H1 (cell line): ENCODE results near the gene PLEKHM3. TPM values are rescaled to one million over a fixed set of nuclear protein-coding genes. Genes with fewer than 3 reads are reported as not detected.

Experiments used
- CTCF ChIA-PET: fragments of 300-600 bp; sonication (Branson Sonifier 250); formaldehyde crosslinking; loops from one replicate; lab custom pipeline; 2021; ENCODE audit not compliant: partially characterized antibody; lab: Charles Lee
- POLR2A ChIA-PET: fragments of 300-600 bp; sonication (Branson Sonifier 250); formaldehyde crosslinking; loops from one replicate; lab custom pipeline; 2021; ENCODE audit warnings: inconsistent platforms; ENCODE audit not compliant: partially characterized antibody; lab: Charles Lee
- DNase-seq, 2 experiments: peaks; one replicate each; pipeline versions ENCODE4 v3.0.0 to v3.0.0-alpha.2; 2010 to 2022; ENCODE audit warnings: low spot score in 2 of 2, low read depth in 1 of 2, mixed read lengths in 1 of 2
- FAIRE-seq: peaks from 2 replicates; lab custom pipeline; 2011; peaks lifted over from hg19 to GRCh38; lab: Jason Lieb, UNC
- H2AFZ ChIP-seq: 2 replicates; pipeline ENCODE4 v1.8.1; 2012; ENCODE audit warnings: low read length, inconsistent platforms
- H2AK5ac ChIP-seq: 2 replicates; pipeline ENCODE4 v1.6.1; 2013; ENCODE audit warnings: low read depth, low read length
- H2BK120ac ChIP-seq: replicated peaks from 2 replicates; pipeline ENCODE3; 2013; ENCODE audit warnings: low read depth, low read length, inconsistent platforms
- H2BK12ac ChIP-seq: 2 replicates; pipeline ENCODE4 v1.6.1; 2013; ENCODE audit warnings: low read depth, low read length
- H2BK15ac ChIP-seq: 2 replicates; pipeline ENCODE4 v1.6.1; 2013; ENCODE audit warnings: low read length
- H2BK20ac ChIP-seq: 2 replicates; pipeline ENCODE4 v1.6.1; 2013; ENCODE audit warnings: low read length
- H2BK5ac ChIP-seq: 2 replicates; pipeline ENCODE4 v1.6.1; 2013; ENCODE audit warnings: low read depth, low read length
- H3K14ac ChIP-seq: 2 replicates; pipeline ENCODE4 v1.6.1; 2013; ENCODE audit warnings: inconsistent platforms; ENCODE audit not compliant: insufficient read length
- H3K18ac ChIP-seq: 2 replicates; pipeline ENCODE4 v1.6.1; 2013; ENCODE audit warnings: low read length; ENCODE audit errors: extremely low read depth
- H3K23ac ChIP-seq: 2 replicates; pipeline ENCODE4 v1.6.1; 2013; ENCODE audit warnings: inconsistent platforms; ENCODE audit not compliant: insufficient read length
- H3K23me2 ChIP-seq: 2 replicates; pipeline ENCODE4 v1.6.1; 2013; ENCODE audit warnings: low read depth, low read length
- H3K27ac ChIP-seq: 2 replicates; pipeline ENCODE4 v1.6.1; 2011; ENCODE audit warnings: low read depth, low read length, inconsistent platforms
- H3K27me3 ChIP-seq, 4 experiments: replicated peaks in 1 of 4; 1 replicate in 1 of 4; 2 replicates in 3 of 4; pipeline versions ENCODE4 v1.6.1 to v1.8.1; 2011 to 2013; ENCODE audit warnings: low read length in 3 of 4, mild to moderate bottlenecking in 3 of 4, inconsistent platforms in 2 of 4, mixed read lengths in 2 of 4, moderate library complexity in 1 of 4; ENCODE audit not compliant: control insufficient read depth in 3 of 4, insufficient read depth in 3 of 4; ENCODE audit errors: extremely low read depth in 1 of 4
- H3K36me3 ChIP-seq, 4 experiments: 2 replicates each; pipeline versions ENCODE4 v1.6.1 to v1.8.1; 2011 to 2013; ENCODE audit warnings: mild to moderate bottlenecking in 4 of 4, low read length in 3 of 4, moderate library complexity in 2 of 4, control low read depth in 1 of 4, inconsistent platforms in 1 of 4; ENCODE audit not compliant: insufficient read depth in 4 of 4, control insufficient read depth in 2 of 4
- H3K4ac ChIP-seq: replicated peaks from 2 replicates; pipeline ENCODE3; 2013; ENCODE audit warnings: low read length, low read depth, mixed read lengths, inconsistent platforms; ENCODE audit not compliant: insufficient read length
- H3K4me1 ChIP-seq, 4 experiments: replicated peaks in 1 of 4; 1 replicate in 1 of 4; 2 replicates in 3 of 4; pipeline versions ENCODE4 v1.6.1 to v1.8.1; 2011 to 2013; ENCODE audit warnings: low read length in 3 of 4, inconsistent platforms in 2 of 4, mixed read lengths in 1 of 4; ENCODE audit not compliant: insufficient read depth in 4 of 4, control insufficient read depth in 3 of 4
- H3K4me2 ChIP-seq, 2 experiments: 2 replicates each; pipeline versions ENCODE4 v1.6.1 to v1.8.1; 2011 to 2013; ENCODE audit warnings: low read depth in 2 of 2, low read length in 2 of 2, control low read depth in 1 of 2, inconsistent platforms in 1 of 2, mild to moderate bottlenecking in 1 of 2; ENCODE audit not compliant: insufficient read depth in 1 of 2
- H3K4me3 ChIP-seq, 4 experiments: fragments of 200-600, 300-600 bp in 1 of 4; sonication (generic), shearing (Covaris generic), sonication (Bioruptor Twin) in 1 of 4; 2 replicates each; pipeline versions ENCODE4 v1.5.1 to v1.8.1; 2011 to 2016; ENCODE audit warnings: low read length in 4 of 4, low read depth in 3 of 4, control low read depth in 2 of 4, inconsistent platforms in 2 of 4, mild to moderate bottlenecking in 2 of 4, mixed read lengths in 1 of 4, moderate library complexity in 1 of 4; ENCODE audit not compliant: insufficient read depth in 2 of 4; ENCODE audit errors: extremely low read depth in 1 of 4
- H3K56ac ChIP-seq: replicated peaks from 2 replicates; pipeline ENCODE3; 2013; ENCODE audit warnings: low read depth, mild to moderate bottlenecking, mixed read lengths, low read length, inconsistent platforms; ENCODE audit not compliant: insufficient read length
- H3K79me1 ChIP-seq: 2 replicates; pipeline ENCODE4 v1.6.1; 2013; ENCODE audit warnings: low read depth, low read length, control low read depth
- H3K79me2 ChIP-seq, 2 experiments: 2 replicates each; pipeline versions ENCODE4 v1.6.1 to v1.8.1; 2012 to 2013; ENCODE audit warnings: low read length in 2 of 2, mild to moderate bottlenecking in 2 of 2, inconsistent platforms in 1 of 2; ENCODE audit not compliant: insufficient read depth in 2 of 2, control insufficient read depth in 1 of 2
- H3K9ac ChIP-seq, 4 experiments: replicated peaks in 1 of 4; 1 replicate in 1 of 4; 2 replicates in 3 of 4; pipeline versions ENCODE4 v1.6.1 to v1.8.1; 2011 to 2013; ENCODE audit warnings: low read depth in 3 of 4, low read length in 3 of 4, control low read depth in 2 of 4, mild to moderate bottlenecking in 2 of 4, moderate library complexity in 2 of 4, inconsistent platforms in 1 of 4; ENCODE audit errors: extremely low read depth in 1 of 4
- H3K9me3 ChIP-seq, 2 experiments: 2 replicates each; pipeline versions ENCODE4 v1.6.1 to v1.8.1; 2012 to 2013; ENCODE audit warnings: mild to moderate bottlenecking in 2 of 2, moderate library complexity in 2 of 2, control low read depth in 1 of 2, inconsistent platforms in 1 of 2, low read depth in 1 of 2, low read length in 1 of 2, mixed read lengths in 1 of 2; ENCODE audit not compliant: insufficient read depth in 2 of 2
- H4K20me1 ChIP-seq, 2 experiments: replicated peaks in 1 of 2; 2 replicates each; pipeline versions ENCODE3 to v1.8.1; 2011 to 2013; ENCODE audit warnings: inconsistent platforms in 2 of 2, low read length in 2 of 2, mild to moderate bottlenecking in 1 of 2; ENCODE audit not compliant: insufficient read depth in 2 of 2, control insufficient read depth in 1 of 2
- H4K5ac ChIP-seq: 2 replicates; pipeline ENCODE4 v1.6.1; 2013; ENCODE audit warnings: low read length, low read depth, mixed read lengths, inconsistent platforms; ENCODE audit not compliant: insufficient read length
- H4K8ac ChIP-seq: 2 replicates; pipeline ENCODE4 v1.8.0; 2013; ENCODE audit warnings: mild to moderate bottlenecking, moderate library complexity, low read length, inconsistent platforms; ENCODE audit not compliant: insufficient read depth; ENCODE audit errors: extremely low read depth
- H4K91ac ChIP-seq: replicated peaks from 2 replicates; pipeline ENCODE3; 2013; ENCODE audit warnings: low read length, mixed read lengths, inconsistent platforms; ENCODE audit not compliant: insufficient read length
- CTBP2 ChIP-seq: IDR thresholded peaks from 2 replicates; pipeline ENCODE4 v1.7.0; 2011; ENCODE audit warnings: borderline replicate concordance, mild to moderate bottlenecking, moderate library complexity, mixed read lengths, low read length; ENCODE audit not compliant: insufficient read depth, insufficient read length
- KDM1A ChIP-seq: fragments of 200-600, 300-600 bp; sonication (generic); IDR thresholded peaks from 2 replicates; pipeline ENCODE4 v1.7.1; 2016; ENCODE audit warnings: mild to moderate bottlenecking, low read length, borderline replicate concordance
- KDM5A ChIP-seq: fragments of 200-600 bp; IDR thresholded peaks from 2 replicates; pipeline ENCODE4 v1.7.1; 2012; ENCODE audit warnings: mild to moderate bottlenecking, low read length, inconsistent platforms, mixed read lengths
- POLR2A ChIP-seq, 2 experiments: IDR thresholded peaks; 1 replicate in 1 of 2; 2 replicates in 1 of 2; pipeline ENCODE4 v1.6.1; 2011; ENCODE audit warnings: low read depth in 2 of 2, low read length in 2 of 2, mild to moderate bottlenecking in 2 of 2; ENCODE audit errors: control extremely low read depth in 1 of 2
- POU5F1 ChIP-seq: IDR thresholded peaks from 2 replicates; pipeline ENCODE4 v1.6.1; 2011; ENCODE audit warnings: low read depth, mild to moderate bottlenecking, low read length, moderate library complexity
- RNF2 ChIP-seq: fragments of 200-900, 300-1000 bp; sonication (generic); IDR thresholded peaks from 2 replicates; pipeline ENCODE4 v1.7.1; 2016; ENCODE audit warnings: borderline replicate concordance, low read depth, mild to moderate bottlenecking, antibody characterized with exemption, low read length; ENCODE audit not compliant: poor library complexity, severe bottlenecking; ENCODE audit errors: missing control alignments
- RXRA ChIP-seq: IDR thresholded peaks from 2 replicates; pipeline ENCODE4 v1.6.1; 2011; ENCODE audit warnings: low read depth, mild to moderate bottlenecking, low read length, moderate library complexity; ENCODE audit not compliant: insufficient read depth
- SP2 ChIP-seq: IDR thresholded peaks from 2 replicates; pipeline ENCODE4 v1.6.1; 2012; ENCODE audit warnings: mild to moderate bottlenecking, low read length, inconsistent platforms
- TAF1 ChIP-seq: IDR thresholded peaks from 2 replicates; pipeline ENCODE4 v1.6.1; 2011; ENCODE audit warnings: mild to moderate bottlenecking, low read depth, low read length
- TBP ChIP-seq: IDR thresholded peaks from 2 replicates; pipeline ENCODE4 v1.6.1; 2011; ENCODE audit warnings: low read depth, low read length, improper control_type of control experiment
- WGBS, 2 experiments: shearing (Covaris generic) in 1 of 2; methylation state at CpG; one replicate each; pipeline versions ENCODE4 v1.1.6 to v1.1.7; 2013 to 2015; ENCODE audit warnings: low lambda C conversion rate in 2 of 2, mixed read lengths in 2 of 2, inconsistent platforms in 1 of 2, low coverage in 1 of 2, missing lambda C conversion rate in 1 of 2; ENCODE audit not compliant: insufficient replicate concordance in 2 of 2, insufficient coverage in 1 of 2, insufficient read length in 1 of 2; ENCODE audit errors: extremely low coverage in 1 of 2, missing lambda C conversion rate in 1 of 2; 5-methylcytosine and 5-hydroxymethylcytosine counted together
- polyA plus RNA-seq, 7 experiments: library from polyadenylated mRNA; depleted of rRNA in 3 of 7; stranded (reverse) in 5 of 7; unstranded in 2 of 7; fragments of >200 nt in 5 of 7; fragments of 200-250 nt in 2 of 7; gene quantifications; 1 replicate in 5 of 7; 2 replicates in 1 of 7; 4 replicates in 1 of 7; pipeline versions ENCODE4 v1.2.1 to v1.2.3, GENCODE V29; 2011 to 2013; ENCODE audit warnings: missing spikeins in 2 of 7, mixed read lengths in 2 of 7
- total RNA-seq: library from RNA; stranded (reverse); fragmentation: NEBNext Ultra II Directional; extraction: Animal tissue kit (Norgen Biotek cat#: 25700); gene quantifications from 2 replicates; pipeline ENCODE4 v1.2.1, GENCODE V29; 2021
- TF ChIP-seq, protein P1 (sequence below): IDR thresholded peaks from 2 replicates; pipeline ENCODE4 v1.6.1; 2012; ENCODE audit warnings: low read length, inconsistent platforms

PLEKHM3 gene
- total and polyA plus RNA-seq, 2 of the 8 experiments (the other 6 are each of a cell fraction or from before 2014, with no cell fraction given) = 2.3 to 5.8 TPM

DNA sequence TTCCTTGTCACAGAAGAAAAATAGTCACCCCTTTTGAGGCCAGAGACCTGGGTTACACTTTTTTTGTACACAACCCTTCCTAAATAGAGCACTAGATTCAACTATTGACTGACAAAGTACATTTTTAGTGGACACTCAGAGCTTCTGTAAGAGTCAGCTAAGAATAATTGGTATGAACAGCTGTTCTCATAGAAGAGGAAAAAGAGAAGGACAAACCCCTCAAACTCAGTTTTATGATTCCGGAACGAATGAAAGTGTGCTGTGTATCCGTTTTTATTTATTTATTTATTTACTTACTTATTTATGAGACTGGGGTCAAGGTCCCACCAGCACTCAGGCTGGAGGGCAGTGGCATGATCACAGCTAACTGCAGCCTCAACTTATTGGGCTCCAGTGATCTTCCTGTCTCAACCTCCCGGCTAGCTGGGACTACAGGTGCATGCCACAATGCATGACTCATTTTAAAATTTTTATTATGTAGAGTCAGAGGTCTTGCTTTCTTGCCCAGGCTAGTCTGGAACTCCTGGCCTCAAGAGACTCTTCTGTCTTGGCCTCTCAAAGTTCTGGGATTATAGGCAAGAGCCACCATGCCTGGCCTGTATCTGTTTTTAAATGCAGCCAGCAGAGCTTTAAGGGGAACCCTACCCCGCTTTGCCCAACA, 219.6 kb downstream of the PLEKHM3 start:
- 91% methylated on average over 5 of the region's 5 CpGs; no CpG with 5 or more reads in 1 of the 2 experiments for WGBS, 2 experiments
- H3K79me1 ChIP-seq = no peaks in the 10 kb centered on the region
- POLR2A ChIA-PET = interaction anchor here (0.6 kb wide), 1 partner anchor 167 kb away, joined by 3 read pairs; no protein-coding TSS in a partner anchor
- TF ChIP-seq KDM5A = no peak
- TF ChIP-seq CTBP2 = no peak
- no peak for TF ChIP-seq POU5F1
- TF ChIP-seq RXRA = no peak
- TF ChIP-seq TBP = no peak
- TF ChIP-seq RNF2 = no peak
- TF ChIP-seq, protein P1, sequence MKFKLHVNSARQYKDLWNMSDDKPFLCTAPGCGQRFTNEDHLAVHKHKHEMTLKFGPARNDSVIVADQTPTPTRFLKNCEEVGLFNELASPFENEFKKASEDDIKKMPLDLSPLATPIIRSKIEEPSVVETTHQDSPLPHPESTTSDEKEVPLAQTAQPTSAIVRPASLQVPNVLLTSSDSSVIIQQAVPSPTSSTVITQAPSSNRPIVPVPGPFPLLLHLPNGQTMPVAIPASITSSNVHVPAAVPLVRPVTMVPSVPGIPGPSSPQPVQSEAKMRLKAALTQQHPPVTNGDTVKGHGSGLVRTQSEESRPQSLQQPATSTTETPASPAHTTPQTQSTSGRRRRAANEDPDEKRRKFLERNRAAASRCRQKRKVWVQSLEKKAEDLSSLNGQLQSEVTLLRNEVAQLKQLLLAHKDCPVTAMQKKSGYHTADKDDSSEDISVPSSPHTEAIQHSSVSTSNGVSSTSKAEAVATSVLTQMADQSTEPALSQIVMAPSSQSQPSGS = no peak
- TF ChIP-seq POLR2A (IDR thresholded peaks at IDR 0.05; ENCODE audit: control extremely low read depth in 1 of 2, low read depth in 2 of 2, low read length in 2 of 2) = no peak
- no peak for TF ChIP-seq SP2
- TF ChIP-seq KDM1A = no peak
- TF ChIP-seq TAF1 = no peak

More for the DNA sequence above, 219.6 kb downstream of the PLEKHM3 start:
- no peaks in the 10 kb centered on the region for H3K79me2 ChIP-seq
- H2AFZ ChIP-seq = no peak overlapping the region
- no peak overlapping the region for H3K4me3 ChIP-seq
- no peak overlapping the region for H4K91ac ChIP-seq
- no peak for DNase-seq
- CTCF ChIA-PET = interaction anchor here (1.0 to 1.5 kb wide), 5 partner anchors 23 to 235 kb away, joined by 3 to 4 read pairs (median 3); no protein-coding TSS in a partner anchor
- no peak overlapping the region for H3K56ac ChIP-seq
- no peaks in the 10 kb centered on the region for H3K9me3 ChIP-seq
- no peaks in the 10 kb centered on the region for H3K36me3 ChIP-seq
- no peak overlapping the region for H2AK5ac ChIP-seq
- no peak overlapping the region for H4K8ac ChIP-seq
- H2BK15ac ChIP-seq = no peak overlapping the region
- H4K20me1 ChIP-seq = no peaks in the 10 kb centered on the region
- no peak overlapping the region for H3K27ac ChIP-seq
- no peak for FAIRE-seq
- H3K4ac ChIP-seq = no peak overlapping the region
- peaks cover 4 to 19% (median 10%) of the 10 kb centered on the region in 4 experiments for H3K4me1 ChIP-seq
- no peak overlapping the region for H2BK5ac ChIP-seq
- H3K14ac ChIP-seq = no peak overlapping the region
- no peak overlapping the region for H2BK120ac ChIP-seq
- H3K23me2 ChIP-seq = no peaks in the 10 kb centered on the region
- no peak overlapping the region for H3K18ac ChIP-seq
- no peak overlapping the region for H4K5ac ChIP-seq
- H3K23ac ChIP-seq = no peak overlapping the region
- H2BK12ac ChIP-seq = no peak overlapping the region
- H2BK20ac ChIP-seq = no peak overlapping the region
- H3K27me3 ChIP-seq = no peaks in the 10 kb centered on the region
- no peak overlapping the region for H3K4me2 ChIP-seq
- no peak overlapping the region for H3K9ac ChIP-seq
